Measurements from ENCODE around the gene MALT1.

MALT1 gene

DNA sequence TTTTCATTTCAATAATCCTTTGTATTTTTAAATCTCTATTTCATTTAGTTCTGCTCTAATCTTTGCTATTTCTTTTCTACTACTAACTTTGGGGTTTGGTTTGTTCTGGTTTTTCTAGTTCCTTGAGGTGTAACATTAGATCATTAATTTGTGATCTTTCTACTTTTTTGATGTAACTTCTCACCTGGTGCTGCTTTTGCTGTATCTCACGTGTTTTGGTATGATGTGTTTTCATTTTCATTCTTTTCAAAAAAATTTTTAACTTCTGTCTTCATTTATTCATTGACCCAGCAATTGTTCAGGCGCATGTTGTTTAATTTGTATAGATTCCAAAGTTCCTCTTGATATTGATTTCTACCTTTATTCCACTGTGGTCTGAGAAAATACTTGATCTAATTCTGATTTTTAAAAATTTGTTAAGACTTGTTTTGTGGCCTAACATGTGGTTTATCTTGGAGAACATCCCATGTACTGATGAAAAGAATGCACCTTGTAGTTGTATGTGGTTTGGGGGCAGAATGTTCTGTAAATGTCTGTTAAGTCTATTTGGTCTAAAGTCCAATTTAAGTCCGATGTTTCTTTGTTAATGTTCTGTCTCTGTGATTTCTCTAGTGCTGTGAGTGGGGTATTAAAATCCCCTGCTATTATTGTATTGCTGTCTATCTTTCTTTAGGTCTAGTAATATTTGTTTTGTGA lies 17.3 kb upstream of the MALT1 start:
- DNase-seq: no peak

DNA sequence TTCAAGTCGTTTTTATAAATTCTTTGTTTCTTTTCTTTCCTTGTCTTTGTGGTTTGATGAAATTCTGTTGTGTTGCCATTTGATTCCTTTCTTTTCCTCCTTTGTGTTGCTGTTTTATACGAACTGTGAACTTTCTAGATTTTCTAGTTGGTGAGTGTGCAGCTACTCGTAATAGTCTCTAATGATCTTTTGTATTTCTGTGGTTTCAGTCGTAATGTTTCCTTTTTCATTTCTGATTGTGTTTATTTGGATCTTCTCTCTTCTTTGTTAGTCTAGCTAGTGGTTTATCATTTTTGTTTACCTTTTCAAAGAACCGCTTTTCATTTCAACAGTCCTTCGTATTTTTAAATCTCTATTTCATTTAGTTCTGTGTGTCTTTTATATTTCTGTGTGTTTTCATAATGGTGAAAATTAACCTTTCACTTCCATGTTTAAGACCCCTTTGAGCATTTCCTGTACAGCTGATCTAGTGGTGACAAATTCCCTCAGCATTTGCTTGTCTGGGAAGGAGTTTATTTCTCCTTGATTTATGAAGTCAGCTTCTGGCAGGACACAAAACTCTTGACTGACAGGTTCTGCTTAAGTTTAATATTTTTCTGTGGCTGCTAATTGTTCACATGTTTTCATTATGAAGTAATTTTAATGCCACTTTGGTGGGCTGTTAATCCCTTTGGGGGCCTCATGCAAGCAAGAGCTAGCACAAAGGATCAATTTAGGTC lies 16.2 kb upstream of the MALT1 start:
- no peak for DNase-seq

GRCh38 chr18:58657081-58657480 lies 14.2 kb upstream of the MALT1 start:
- DNase-seq: no peak

- no peak for DNase-seq
These were observed 13.8 kb upstream of the MALT1 start for GRCh38 chr18:58657494-58657893.

GRCh38 chr18:58659691-58660090 lies 11.6 kb upstream of the MALT1 start:
- no peak for DNase-seq

DNA sequence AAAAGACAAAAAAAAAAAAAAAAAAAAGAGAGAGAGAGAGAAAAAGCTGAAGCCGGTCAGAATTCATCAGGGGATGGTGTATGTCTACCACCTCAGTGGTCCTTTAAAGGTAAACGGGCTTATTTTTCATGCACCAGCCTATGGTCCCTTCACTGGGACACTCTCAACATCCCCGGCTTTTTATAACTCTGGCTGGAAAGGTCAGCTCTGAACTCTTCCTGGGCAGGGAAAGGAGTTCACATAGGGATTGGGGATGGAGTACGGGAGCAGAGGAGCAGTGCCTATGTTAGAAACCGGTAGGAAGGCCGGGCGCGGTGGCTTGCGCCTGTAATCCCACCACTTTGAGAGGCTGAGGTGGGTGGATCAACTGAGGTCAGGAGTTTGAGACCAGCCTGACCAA lies 10.3 kb upstream of the MALT1 start:
- no peak for DNase-seq

GRCh38 chr18:58661423-58661822 lies 9.8 kb upstream of the MALT1 start:
- DNase-seq: no peak

DNA sequence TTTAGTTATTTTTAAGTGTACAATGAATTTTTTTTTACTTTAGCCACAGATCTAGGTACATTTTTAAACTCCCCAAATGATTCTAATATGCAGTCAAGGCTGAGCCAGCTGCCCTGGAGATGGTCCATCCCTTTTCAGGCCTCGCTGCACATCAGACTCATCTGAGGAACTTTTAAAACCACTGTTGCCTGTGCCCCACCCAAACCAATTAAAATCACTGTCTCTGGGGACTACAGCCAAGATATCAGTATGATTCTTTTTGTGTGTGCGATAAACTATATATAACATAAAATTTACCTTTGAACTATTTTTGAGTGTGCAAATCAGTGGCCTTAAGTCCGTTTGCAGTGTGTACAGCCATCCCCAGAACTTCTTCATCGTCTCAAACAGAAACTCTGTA lies 9.1 kb upstream of the MALT1 start:
- DNase-seq: no peak

DNA sequence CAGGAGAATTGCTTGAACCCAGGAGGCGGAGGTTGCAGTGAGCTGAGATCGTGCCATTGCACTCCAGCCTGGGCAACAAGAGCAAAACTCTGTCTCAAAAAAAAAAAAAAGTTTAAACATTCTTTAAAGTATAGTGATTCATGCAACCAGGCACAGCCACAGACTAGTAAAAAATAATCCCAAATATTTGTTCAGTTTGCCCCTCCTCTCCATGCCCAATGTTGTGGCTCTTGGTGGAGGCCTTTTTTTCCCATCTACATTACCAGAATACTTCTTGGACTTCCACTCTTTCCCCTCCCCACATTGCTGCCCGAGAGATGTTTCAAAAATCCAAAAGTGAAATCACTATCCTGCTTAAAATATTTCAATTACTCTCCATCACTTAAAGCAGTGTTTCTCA lies 5.1 kb upstream of the MALT1 start:
- DNase-seq: no peak

GRCh38 chr18:58668211-58668610 lies 3.1 kb upstream of the MALT1 start:
- DNase-seq: no peak

DNA sequence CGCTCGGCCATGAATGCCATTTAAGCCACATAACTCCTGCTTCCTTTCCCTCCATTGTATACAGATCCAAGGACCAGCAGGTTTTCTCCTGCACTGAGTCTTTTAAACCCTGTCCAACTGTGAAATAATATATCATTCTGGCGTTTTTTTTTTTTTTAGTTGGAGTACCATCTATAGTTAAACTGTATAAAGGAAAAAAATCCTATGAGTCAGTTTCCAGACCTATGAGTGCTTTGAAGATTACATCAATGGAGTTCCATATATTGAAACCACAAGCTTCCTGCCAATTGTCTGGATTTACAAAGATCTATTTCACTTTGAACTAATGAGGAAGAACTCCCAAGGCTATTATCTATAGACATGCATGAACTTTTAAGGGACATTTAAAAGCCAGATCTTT lies 2.4 kb upstream of the MALT1 start:
- no peak for DNase-seq

DNA sequence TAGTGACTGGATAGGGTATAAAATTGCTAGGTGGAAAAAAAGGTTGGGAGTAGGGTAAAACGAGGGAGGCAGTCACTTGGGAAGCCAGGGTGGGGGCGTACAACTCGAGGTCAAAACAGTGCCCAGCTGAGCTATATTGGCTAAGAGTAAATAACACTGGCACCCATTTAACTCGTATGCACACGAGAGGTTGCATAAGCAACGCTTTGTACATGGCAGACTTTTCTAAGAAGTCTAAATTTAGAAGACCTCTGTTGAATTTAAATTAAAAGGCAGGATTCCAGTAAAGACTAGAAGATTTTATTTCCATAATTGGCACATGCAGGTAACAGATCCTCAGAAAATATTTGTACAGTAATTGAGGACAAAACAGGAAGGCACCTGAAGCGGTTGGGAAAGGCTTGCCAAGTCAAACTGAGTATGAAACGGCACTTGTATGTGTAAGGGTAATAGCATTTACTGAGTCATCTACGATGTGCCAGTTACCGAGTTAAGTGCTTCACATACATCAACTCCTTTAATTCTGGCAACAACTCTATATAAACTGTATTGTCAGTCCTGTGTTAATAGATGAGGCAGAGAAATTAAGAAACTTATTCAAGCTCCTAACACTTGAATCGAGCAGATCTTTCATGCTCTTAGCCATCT lies 1.4 kb upstream of the MALT1 start:
- DNase-seq: no peak

GRCh38 chr18:58670404-58671110 lies 708 bp upstream of the MALT1 start:
- DNase-seq: no peak

GRCh38 chr18:58671632-58672564 lies 633 bp downstream of the MALT1 start:
- peak in 3 of 4 experiments; percentile 31 to 67 (median 33) for DNase-seq

- no peak for DNase-seq
These were observed 2.9 kb downstream of the MALT1 start for GRCh38 chr18:58674159-58674558.

- DNase-seq: no peak
These were observed 3.7 kb downstream of the MALT1 start for GRCh38 chr18:58674863-58675472.

DNA sequence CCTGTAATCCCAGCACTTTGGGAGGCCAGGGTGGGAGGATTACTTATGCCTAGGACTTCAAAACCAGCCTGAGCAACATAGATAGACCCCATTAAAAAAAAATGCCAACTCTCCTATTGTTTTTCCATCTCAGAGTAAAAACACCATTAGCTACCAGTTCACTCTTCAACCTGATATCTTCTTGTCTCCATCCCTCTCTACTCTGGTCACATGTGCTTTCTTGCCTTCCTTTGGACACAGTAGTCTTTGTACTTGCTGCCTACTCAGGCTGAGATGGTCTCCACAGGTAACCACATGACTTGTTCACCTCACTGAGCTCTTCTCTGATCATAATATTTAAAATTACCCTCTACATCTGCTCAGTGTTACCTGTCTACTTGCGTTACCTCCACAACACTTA lies 5.0 kb downstream of the MALT1 start:
- no peak for DNase-seq

- no peak for DNase-seq
These were observed 11.3 kb downstream of the MALT1 start for GRCh38 chr18:58682429-58683069.

GRCh38 chr18:58687871-58688308 lies 16.6 kb downstream of the MALT1 start:
- peak in 3 of 4 experiments; percentile 4 to 14 (median 6) for DNase-seq

DNA sequence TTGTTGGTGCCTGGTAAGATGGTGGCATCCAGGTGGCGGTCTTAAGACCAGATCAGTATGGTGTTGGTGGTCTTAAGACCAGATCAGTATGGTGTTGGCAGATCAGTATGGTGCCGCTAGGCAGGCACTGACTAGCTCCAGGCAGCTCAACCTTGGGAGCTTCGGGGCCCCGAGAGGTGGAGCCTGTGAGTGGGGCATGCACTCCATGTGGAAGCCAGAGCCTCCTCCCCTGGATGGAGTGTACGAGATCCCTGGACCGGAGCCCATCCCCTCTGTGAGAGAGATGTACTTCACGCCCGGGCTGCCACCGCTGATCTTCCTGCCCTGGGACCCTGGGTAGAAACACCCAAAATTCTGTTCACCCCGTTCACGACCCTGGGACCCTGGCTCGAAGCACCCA lies 19.0 kb downstream of the MALT1 start:
- no peak for DNase-seq

DNA sequence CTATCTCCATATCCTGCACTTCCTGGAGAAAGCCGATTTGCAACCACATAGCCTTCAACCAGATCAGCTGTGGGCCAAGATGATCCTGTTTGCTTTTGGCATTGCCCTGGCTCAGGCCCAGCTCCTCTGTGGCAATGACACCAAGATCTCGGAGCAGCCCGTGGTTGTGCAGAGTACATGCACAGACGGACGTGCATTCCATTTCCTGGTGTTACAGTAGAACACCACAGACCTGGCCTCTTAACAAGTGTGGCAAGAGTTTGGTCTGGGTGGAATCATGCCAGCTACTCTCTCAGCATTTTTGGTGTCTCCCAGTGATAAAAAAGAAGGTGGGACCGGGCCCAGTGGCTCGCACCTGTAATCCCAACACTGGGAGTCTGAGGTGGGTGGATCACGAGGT lies 20.0 kb downstream of the MALT1 start:
- no peak for DNase-seq

All from activated CD4-positive, CD25-positive, alpha-beta regulatory T cell (primary cell).